Testis (tissue), 2 donors: ENCODE measurements around the gene CFAP20DC.

Experiments used
- POLR2A ChIP-seq: fragments of 450-650 bp; IDR thresholded peaks from one replicate; pipeline ENCODE4 v1.6.1; 2017; ENCODE audit warnings: antibody characterized with exemption, mild to moderate bottlenecking, moderate library complexity
- TF ChIP-seq, protein P1 (sequence below), 3 experiments: fragments of 450-650 bp in 2 of 3; fragments of 200-600 bp in 1 of 3; sonication (generic) in 1 of 3; IDR thresholded peaks; one replicate each; pipeline ENCODE4 v1.5.1; 2016 to 2019; ENCODE audit warnings: antibody characterized with exemption in 3 of 3, mild to moderate bottlenecking in 2 of 3, moderate library complexity in 1 of 3

DNA sequence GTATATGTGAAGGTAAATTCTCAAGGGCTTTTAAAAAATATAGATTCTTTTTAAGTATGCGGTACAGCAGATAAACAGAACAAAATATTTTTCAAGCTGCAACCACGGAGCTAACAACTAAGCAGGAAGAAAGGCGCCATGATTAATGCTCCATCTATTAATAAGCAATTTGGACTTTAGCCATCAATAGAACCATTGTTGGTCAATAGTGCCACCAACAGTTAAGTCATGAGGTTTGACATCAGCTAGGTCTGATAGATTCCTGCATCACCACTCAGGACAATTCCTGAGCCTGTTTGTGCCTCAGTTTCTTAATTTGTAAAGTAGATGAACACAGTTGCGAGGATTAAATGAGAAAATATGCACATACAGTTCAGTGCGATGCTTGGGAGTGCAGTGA lies 318.2 kb downstream of the CFAP20DC start:
- TF ChIP-seq, protein P1, sequence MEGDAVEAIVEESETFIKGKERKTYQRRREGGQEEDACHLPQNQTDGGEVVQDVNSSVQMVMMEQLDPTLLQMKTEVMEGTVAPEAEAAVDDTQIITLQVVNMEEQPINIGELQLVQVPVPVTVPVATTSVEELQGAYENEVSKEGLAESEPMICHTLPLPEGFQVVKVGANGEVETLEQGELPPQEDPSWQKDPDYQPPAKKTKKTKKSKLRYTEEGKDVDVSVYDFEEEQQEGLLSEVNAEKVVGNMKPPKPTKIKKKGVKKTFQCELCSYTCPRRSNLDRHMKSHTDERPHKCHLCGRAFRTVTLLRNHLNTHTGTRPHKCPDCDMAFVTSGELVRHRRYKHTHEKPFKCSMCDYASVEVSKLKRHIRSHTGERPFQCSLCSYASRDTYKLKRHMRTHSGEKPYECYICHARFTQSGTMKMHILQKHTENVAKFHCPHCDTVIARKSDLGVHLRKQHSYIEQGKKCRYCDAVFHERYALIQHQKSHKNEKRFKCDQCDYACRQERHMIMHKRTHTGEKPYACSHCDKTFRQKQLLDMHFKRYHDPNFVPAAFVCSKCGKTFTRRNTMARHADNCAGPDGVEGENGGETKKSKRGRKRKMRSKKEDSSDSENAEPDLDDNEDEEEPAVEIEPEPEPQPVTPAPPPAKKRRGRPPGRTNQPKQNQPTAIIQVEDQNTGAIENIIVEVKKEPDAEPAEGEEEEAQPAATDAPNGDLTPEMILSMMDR (IDR thresholded peaks at IDR 0.05), result no peak
- TF ChIP-seq POLR2A, result no peak
